Nephron (organoid): ENCODE data around the gene SH3PXD2A.
A peak's percentile ranks its signal among the peaks of the same experiment; 100 is the strongest.

Experiments
- H3K27ac Mint-ChIP-seq, 3 experiments: 2 replicates each; pipeline ENCODE4 v1.8.0; 2020; ENCODE audit warnings: mixed read lengths in 3 of 3, mild to moderate bottlenecking in 2 of 3, moderate library complexity in 1 of 3
- H3K27me3 Mint-ChIP-seq: 2 replicates; pipeline ENCODE4 v1.8.0; 2021; ENCODE audit warnings: low read depth, mild to moderate bottlenecking, moderate library complexity, mixed read lengths
- H3K36me3 Mint-ChIP-seq: 2 replicates; pipeline ENCODE4 v1.8.0; 2020; ENCODE audit warnings: low read depth, mixed read lengths
- H3K4me1 Mint-ChIP-seq: 2 replicates; pipeline ENCODE4 v1.8.0; 2020; ENCODE audit warnings: mixed read lengths
- H3K4me3 Mint-ChIP-seq, 3 experiments: 2 replicates each; pipeline ENCODE4 v1.8.0; 2020; ENCODE audit warnings: mild to moderate bottlenecking in 3 of 3, mixed read lengths in 3 of 3, moderate library complexity in 2 of 3
- H3K9me3 Mint-ChIP-seq: 2 replicates; pipeline ENCODE4 v1.8.0; 2020; ENCODE audit warnings: mixed read lengths
- TF ChIP-seq, protein P1 (sequence below), 3 experiments: fragments of 200-600 bp; sonication (generic); IDR thresholded peaks; one replicate each; pipeline ENCODE4 v1.5.0; 2021; ENCODE audit warnings: antibody characterized with exemption in 3 of 3; ENCODE audit not compliant: unreplicated experiment in 3 of 3

Gene SH3PXD2A

GRCh38 chr10:103769176-103769575 lies 86.2 kb downstream of the SH3PXD2A start:
- Mint-ChIP-seq H3K36me3 (peaks cover 9% of the 10 kb centered on the region), H3K27me3 (peaks cover 1% of the 10 kb centered on the region), H3K27ac (peak overlapping the region in 1 of 3 experiments; percentile 52), H3K4me1 (peaks cover 43% of the 10 kb centered on the region), H3K9me3 (peaks cover 2% of the 10 kb centered on the region), H3K4me3 (no peak overlapping the region)
- TF ChIP-seq, protein P1, sequence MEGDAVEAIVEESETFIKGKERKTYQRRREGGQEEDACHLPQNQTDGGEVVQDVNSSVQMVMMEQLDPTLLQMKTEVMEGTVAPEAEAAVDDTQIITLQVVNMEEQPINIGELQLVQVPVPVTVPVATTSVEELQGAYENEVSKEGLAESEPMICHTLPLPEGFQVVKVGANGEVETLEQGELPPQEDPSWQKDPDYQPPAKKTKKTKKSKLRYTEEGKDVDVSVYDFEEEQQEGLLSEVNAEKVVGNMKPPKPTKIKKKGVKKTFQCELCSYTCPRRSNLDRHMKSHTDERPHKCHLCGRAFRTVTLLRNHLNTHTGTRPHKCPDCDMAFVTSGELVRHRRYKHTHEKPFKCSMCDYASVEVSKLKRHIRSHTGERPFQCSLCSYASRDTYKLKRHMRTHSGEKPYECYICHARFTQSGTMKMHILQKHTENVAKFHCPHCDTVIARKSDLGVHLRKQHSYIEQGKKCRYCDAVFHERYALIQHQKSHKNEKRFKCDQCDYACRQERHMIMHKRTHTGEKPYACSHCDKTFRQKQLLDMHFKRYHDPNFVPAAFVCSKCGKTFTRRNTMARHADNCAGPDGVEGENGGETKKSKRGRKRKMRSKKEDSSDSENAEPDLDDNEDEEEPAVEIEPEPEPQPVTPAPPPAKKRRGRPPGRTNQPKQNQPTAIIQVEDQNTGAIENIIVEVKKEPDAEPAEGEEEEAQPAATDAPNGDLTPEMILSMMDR (IDR thresholded peaks at IDR 0.05; ENCODE audit: unreplicated experiment in 3 of 3): no peak

DNA sequence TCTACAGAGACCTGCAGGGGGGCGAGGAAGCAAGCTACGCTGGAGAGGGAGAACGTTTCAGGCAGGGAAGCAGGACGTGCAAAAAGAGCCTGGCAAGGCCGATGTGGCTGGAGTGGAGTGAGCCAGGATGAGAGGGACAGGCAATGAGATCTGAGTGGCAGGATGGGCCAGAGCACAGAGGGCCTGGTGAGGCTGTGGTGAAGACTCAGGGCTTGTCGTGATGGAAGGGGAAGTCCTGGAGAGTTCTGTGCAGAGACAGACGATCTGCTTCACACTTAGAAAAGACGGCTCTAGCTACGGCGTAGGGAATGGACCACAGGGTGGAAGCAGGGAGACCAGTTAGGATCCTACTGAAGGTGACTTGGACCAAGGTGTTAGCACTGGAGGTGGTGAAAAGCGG lies 87.0 kb downstream of the SH3PXD2A start:
- H3K27me3 Mint-ChIP-seq: peaks cover 3% of the 10 kb centered on the region
- H3K4me3 Mint-ChIP-seq: no peak overlapping the region
- TF ChIP-seq, protein P1 (IDR thresholded peaks at IDR 0.05; ENCODE audit: unreplicated experiment in 3 of 3): no peak
- peaks cover 9% of the 10 kb centered on the region for H3K36me3 Mint-ChIP-seq
- peaks cover 45% of the 10 kb centered on the region for H3K4me1 Mint-ChIP-seq
- H3K9me3 Mint-ChIP-seq: no peaks in the 10 kb centered on the region
- peak overlapping the region; percentile 50 to 79 (median 52) for H3K27ac Mint-ChIP-seq

GRCh38 chr10:103767756-103768155 lies 87.6 kb downstream of the SH3PXD2A start:
- peaks cover 45% of the 10 kb centered on the region for H3K4me1 Mint-ChIP-seq
- H3K27ac Mint-ChIP-seq: peak overlapping the region; percentile 50 to 79 (median 52)
- peaks cover 3% of the 10 kb centered on the region for H3K27me3 Mint-ChIP-seq
- no peaks in the 10 kb centered on the region for H3K9me3 Mint-ChIP-seq
- TF ChIP-seq, protein P1 (IDR thresholded peaks at IDR 0.05; ENCODE audit: unreplicated experiment in 3 of 3): no peak
- H3K4me3 Mint-ChIP-seq: no peak overlapping the region
- H3K36me3 Mint-ChIP-seq: peaks cover 9% of the 10 kb centered on the region

DNA sequence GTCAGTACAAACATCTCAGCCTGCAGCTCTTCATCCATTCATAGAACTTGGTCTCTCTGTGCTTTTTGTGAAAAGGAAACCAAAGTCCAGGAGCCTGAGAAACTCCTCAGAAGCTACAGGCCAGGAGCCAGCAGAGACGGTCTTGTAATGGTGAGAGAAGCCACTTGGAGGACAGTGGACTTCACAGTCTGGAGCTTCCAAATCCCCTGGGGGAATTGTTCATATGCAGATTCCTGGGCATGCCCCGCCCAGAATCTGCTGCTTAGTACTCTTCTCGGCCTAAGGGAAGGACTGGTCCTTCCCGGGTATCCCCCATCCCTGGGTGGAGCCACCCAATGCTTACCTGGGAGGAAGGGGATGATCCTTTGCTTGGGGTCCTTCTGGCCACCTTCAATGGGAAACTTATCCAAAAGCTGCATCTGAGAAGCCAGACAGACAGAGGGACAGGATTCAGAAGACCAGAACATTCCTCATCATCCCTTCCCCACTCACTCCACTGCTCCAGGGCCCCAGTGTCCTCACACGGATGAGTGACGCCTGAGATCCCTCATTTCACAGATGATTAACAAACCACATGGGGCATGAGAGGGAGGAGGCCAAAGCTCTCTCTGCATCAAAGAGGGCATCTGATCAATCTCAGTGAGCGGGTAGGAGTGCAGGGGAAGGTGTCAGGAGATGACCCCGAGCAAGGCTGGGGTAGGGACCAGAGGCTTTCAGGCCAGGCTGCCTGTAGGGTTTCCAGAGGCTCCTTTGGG lies 88.4 kb downstream of the SH3PXD2A start:
- peaks cover 39% of the 10 kb centered on the region for H3K4me1 Mint-ChIP-seq
- H3K36me3 Mint-ChIP-seq: peaks cover 9% of the 10 kb centered on the region
- H3K4me3 Mint-ChIP-seq: peak overlapping the region in 1 of 3 experiments; percentile 14
- H3K27me3 Mint-ChIP-seq: peaks cover 3% of the 10 kb centered on the region
- H3K9me3 Mint-ChIP-seq: no peaks in the 10 kb centered on the region
- H3K27ac Mint-ChIP-seq: peak overlapping the region in 2 of 3 experiments; percentile 63 to 79
- TF ChIP-seq, protein P1 (IDR thresholded peaks at IDR 0.05; ENCODE audit: unreplicated experiment in 3 of 3): no peak

DNA sequence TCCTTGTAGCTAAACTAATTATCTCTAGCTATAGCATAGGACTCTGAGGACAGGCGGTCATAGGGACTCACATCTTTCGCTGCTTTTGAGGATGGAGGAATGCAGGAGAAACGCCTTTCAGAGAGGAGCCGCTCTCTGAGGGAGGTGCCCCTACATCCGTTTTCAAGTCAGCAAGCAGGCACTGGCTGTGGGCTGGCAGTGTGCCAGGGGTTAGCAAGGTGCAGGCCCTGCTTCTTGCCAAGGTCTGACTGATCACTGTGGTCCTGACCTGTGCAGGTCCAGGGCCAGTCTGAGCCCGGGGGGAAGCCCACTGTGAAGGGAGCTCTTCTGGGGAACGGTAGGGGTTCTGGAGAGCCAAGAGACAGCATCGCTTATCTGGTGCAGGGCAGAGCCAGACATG lies 89.4 kb downstream of the SH3PXD2A start:
- H3K27me3 Mint-ChIP-seq: peaks cover 3% of the 10 kb centered on the region
- TF ChIP-seq, protein P1 (IDR thresholded peaks at IDR 0.05; ENCODE audit: unreplicated experiment in 3 of 3): no peak
- no peak overlapping the region for H3K4me3 Mint-ChIP-seq
- no peaks in the 10 kb centered on the region for H3K9me3 Mint-ChIP-seq
- peaks cover 9% of the 10 kb centered on the region for H3K36me3 Mint-ChIP-seq
- H3K27ac Mint-ChIP-seq: no peak overlapping the region
- H3K4me1 Mint-ChIP-seq: peaks cover 35% of the 10 kb centered on the region

- peaks cover 9% of the 10 kb centered on the region for H3K36me3 Mint-ChIP-seq
Measured at GRCh38 chr10:103765168-103765567, 90.2 kb downstream of the SH3PXD2A start.

More at GRCh38 chr10:103765168-103765567, 90.2 kb downstream of the SH3PXD2A start:
- peaks cover 37% of the 10 kb centered on the region for H3K4me1 Mint-ChIP-seq
- peaks cover 3% of the 10 kb centered on the region for H3K27me3 Mint-ChIP-seq
- no peaks in the 10 kb centered on the region for H3K9me3 Mint-ChIP-seq
- H3K27ac Mint-ChIP-seq: no peak overlapping the region
- no peak overlapping the region for H3K4me3 Mint-ChIP-seq
- TF ChIP-seq, protein P1 (IDR thresholded peaks at IDR 0.05; ENCODE audit: unreplicated experiment in 3 of 3): no peak
